Measurements from ENCODE around the gene ESRRG. TPM values are rescaled to one million over a fixed set of nuclear protein-coding genes. Genes with fewer than 3 reads are reported as not detected.

The ESRRG gene
- total RNA-seq, 1 experiment from 2014 or later: 0.44 TPM

- Histone ChIP-seq H2AFZ (ENCODE audit: low read length) (no peak overlapping the region), H3K14ac (ENCODE audit: insufficient read depth, low read length) (no peak overlapping the region), H2AK5ac (ENCODE audit: insufficient read length, low read length) (no peak overlapping the region), H3K27me3 (ENCODE audit: insufficient read depth, low read length) (no peaks in the 10 kb centered on the region), H2BK20ac (ENCODE audit: low read depth, low read length, poor library complexity, severe bottlenecking) (no peak overlapping the region), H3K9ac (ENCODE audit: extremely low read depth, insufficient read length, low read length) (no peak overlapping the region), H2BK12ac (ENCODE audit: insufficient read length, low read depth, low read length) (no peak overlapping the region), H2BK120ac (ENCODE audit: low read depth, low read length, poor library complexity, severe bottlenecking) (no peak overlapping the region), H3K56ac (ENCODE audit: insufficient read length, low read depth, low read length) (no peak overlapping the region), H4K5ac (ENCODE audit: insufficient read length, low read depth, low read length) (no peak overlapping the region), H2BK5ac (ENCODE audit: insufficient read length, low read length) (no peak overlapping the region), H3T11ph (ENCODE audit: low read length) (no peak overlapping the region), H4K91ac (ENCODE audit: insufficient read length, low read depth, low read length) (no peak overlapping the region), H3K4me1 (ENCODE audit: insufficient read depth, low read length) (no peaks in the 10 kb centered on the region), H4K20me1 (ENCODE audit: control insufficient read depth, insufficient read depth, insufficient read length) (no peaks in the 10 kb centered on the region), H3K27ac (ENCODE audit: insufficient read length, low read depth, low read length) (no peak overlapping the region), H2BK15ac (ENCODE audit: low read depth, low read length) (no peak overlapping the region), H3K4me2 (ENCODE audit: insufficient read depth, insufficient read length, low read length) (no peak overlapping the region), H4K8ac (replicated peaks; ENCODE audit: insufficient read length, low read depth, low read length) (no peak overlapping the region), H3K79me2 (ENCODE audit: insufficient read depth, low read length) (no peaks in the 10 kb centered on the region), H3K23me2 (ENCODE audit: insufficient read length, low read depth, low read length, poor library complexity, severe bottlenecking) (no peaks in the 10 kb centered on the region), H3K4ac (ENCODE audit: low read depth, low read length) (no peak overlapping the region), H3K9me3 (ENCODE audit: control insufficient read depth, low read depth, low read length) (no peaks in the 10 kb centered on the region), H3K79me1 (ENCODE audit: insufficient read depth, low read depth, low read length, poor library complexity, severe bottlenecking) (no peaks in the 10 kb centered on the region), H3K18ac (ENCODE audit: insufficient read length, low read depth, low read length) (no peak overlapping the region), H3K23ac (ENCODE audit: insufficient read length, low read depth, low read length) (no peak overlapping the region)
- Mint-ChIP-seq H3K27ac (no peak overlapping the region), H3K4me3 (no peak overlapping the region), H3K27me3 (ENCODE audit: low read depth) (no peaks in the 10 kb centered on the region), H3K4me1 (peaks cover 3 to 9% of the 10 kb centered on the region in 2 experiments; a peak in 2 of 4 replicates), H3K9me3 (no peaks in the 10 kb centered on the region), H3K36me3 (ENCODE audit: insufficient read depth in 1 of 3, low read depth in 3 of 3) (no peaks in the 10 kb centered on the region)
- no peak for DNase-seq
- no CpG with 5 or more reads among the region's 4 CpGs for WGBS (ENCODE audit: extremely low coverage, insufficient read length, low lambda C conversion rate)
- TF ChIP-seq CTCF (conservative IDR thresholded peaks at IDR 0.05): no peak
Measured at GRCh38 chr1:216616425-216616824, 106.8 kb downstream of the ESRRG start.

All from H9 (cell line).